Transverse colon (tissue), 3 donors: Measurements from ENCODE around the gene C11orf91.

Experiments used
- CTCF ChIP-seq, 5 experiments: fragments of 200-600 bp in 3 of 5; fragments of 450-650 bp in 2 of 5; sonication (generic) in 3 of 5; IDR thresholded peaks; 1 replicate in 2 of 5; 2 replicates in 3 of 5; pipeline ENCODE4 v1.5.1; 2016 to 2017; ENCODE audit warnings: antibody characterized with exemption in 5 of 5, inconsistent platforms in 3 of 5, mild to moderate bottlenecking in 2 of 5, moderate library complexity in 1 of 5
- EP300 ChIP-seq: sonication (generic); formaldehyde crosslinking; IDR thresholded peaks from one replicate; pipeline ENCODE4 v1.6.1; 2017; ENCODE audit warnings: antibody characterized with exemption, low read depth

DNA sequence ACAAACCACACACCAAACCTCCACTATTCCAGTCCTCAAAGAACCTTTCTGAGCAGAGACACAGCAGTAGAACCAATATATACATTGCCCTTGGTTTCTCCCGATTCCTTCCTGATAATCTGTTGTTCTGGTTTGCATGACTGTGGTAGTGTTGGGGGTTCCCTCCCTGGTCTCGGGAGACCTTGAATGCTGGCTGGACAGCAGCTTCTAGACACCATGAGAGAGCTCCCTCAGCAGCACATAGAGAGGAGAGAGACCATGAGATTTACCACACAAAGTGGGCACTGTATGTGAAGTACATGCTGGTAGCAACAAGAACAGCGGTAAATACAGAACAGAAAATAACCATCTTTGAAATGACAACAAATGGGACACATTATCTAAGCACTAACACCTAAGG, 2.6 kb downstream of the C11orf91 start:
- no peak for TF ChIP-seq CTCF (IDR thresholded peaks at IDR 0.05)
- TF ChIP-seq EP300: no peak
